Measurements from ENCODE around the gene SMC5.

The SMC5 gene

GRCh38 chr9:70395652-70396051, 136.9 kb downstream of the SMC5 start:
- no peak overlapping the region for H3K4me3 ChIP-seq (replicated peaks; ENCODE audit: insufficient read depth, low read length)
- TF ChIP-seq SPI1 (IDR thresholded peaks at IDR 0.05; ENCODE audit: borderline replicate concordance, low read depth) (no peak), CTCF (IDR thresholded peaks at IDR 0.05; ENCODE audit: insufficient read depth, low read length) (no peak), POLR2AphosphoS5 (IDR thresholded peaks at IDR 0.05; ENCODE audit: low read depth) (no peak), GABPA (IDR thresholded peaks at IDR 0.05; ENCODE audit: low read depth) (no peak), REST (IDR thresholded peaks at IDR 0.05; ENCODE audit: insufficient replicate concordance, low read depth) (no peak)
- no peaks in the 10 kb centered on the region for H3K27me3 ChIP-seq (ENCODE audit: insufficient read depth, poor library complexity, severe bottlenecking)
- no peak overlapping the region for H3K27ac ChIP-seq (replicated peaks)
- DNase-seq (ENCODE audit: low read depth in 1 of 2, low spot score in 1 of 2): no peak

- peak overlapping the region; percentile 38 for H3K27ac ChIP-seq (replicated peaks)
- peak; percentile 60 to 75 for DNase-seq (ENCODE audit: low read depth in 1 of 2, low spot score in 1 of 2)
- H3K4me3 ChIP-seq (replicated peaks; ENCODE audit: insufficient read depth, low read length): no peak overlapping the region
- TF ChIP-seq CTCF (IDR thresholded peaks at IDR 0.05; ENCODE audit: insufficient read depth, low read length): no peak
- no peak for TF ChIP-seq GABPA (IDR thresholded peaks at IDR 0.05; ENCODE audit: low read depth)
- TF ChIP-seq REST (IDR thresholded peaks at IDR 0.05; ENCODE audit: insufficient replicate concordance, low read depth): peak; percentile 36
- TF ChIP-seq SPI1 (IDR thresholded peaks at IDR 0.05; ENCODE audit: borderline replicate concordance, low read depth): peak; percentile 100
- peak; percentile 34; the same call in 1 of the 2 replicates for TF ChIP-seq POLR2AphosphoS5 (IDR thresholded peaks at IDR 0.05; ENCODE audit: low read depth)
- no peaks in the 10 kb centered on the region for H3K27me3 ChIP-seq (ENCODE audit: insufficient read depth, poor library complexity, severe bottlenecking)
These were observed 139.4 kb downstream of the SMC5 start for GRCh38 chr9:70398145-70398556.

GRCh38 chr9:70399141-70399540, 140.4 kb downstream of the SMC5 start:
- H3K4me3 ChIP-seq (replicated peaks; ENCODE audit: insufficient read depth, low read length): no peak overlapping the region
- no peak for TF ChIP-seq CTCF (IDR thresholded peaks at IDR 0.05; ENCODE audit: insufficient read depth, low read length)
- TF ChIP-seq SPI1 (IDR thresholded peaks at IDR 0.05; ENCODE audit: borderline replicate concordance, low read depth): no peak
- TF ChIP-seq GABPA (IDR thresholded peaks at IDR 0.05; ENCODE audit: low read depth): no peak
- no peak for TF ChIP-seq REST (IDR thresholded peaks at IDR 0.05; ENCODE audit: insufficient replicate concordance, low read depth)
- TF ChIP-seq POLR2AphosphoS5 (IDR thresholded peaks at IDR 0.05; ENCODE audit: low read depth): no peak
- no peak for DNase-seq (ENCODE audit: low read depth in 1 of 2, low spot score in 1 of 2)
- H3K27me3 ChIP-seq (ENCODE audit: insufficient read depth, poor library complexity, severe bottlenecking): no peaks in the 10 kb centered on the region
- H3K27ac ChIP-seq (replicated peaks): no peak overlapping the region
